A549 (cell line): ENCODE measurements around the gene GAL3ST2. TPM values are rescaled to one million over a fixed set of nuclear protein-coding genes. Genes with fewer than 3 reads are reported as not detected.

Experiments
- ATAC-seq, 2 experiments: fragments of 200-7000 bp in 1 of 2; fragments of >200 bp in 1 of 2; cut with Nextera tagmentation in 1 of 2; cut with Tn5 transposase in 1 of 2; 3 replicates each; pipeline versions ENCODE4 v1.8.0 to v1.9.1; 2018 to 2020; ENCODE audit warnings: mild to moderate bottlenecking in 1 of 2, moderate library complexity in 1 of 2
- CTCF ChIA-PET: fragments of 300-600 bp; sonication (Branson Sonifier 250); formaldehyde crosslinking; extraction: SDS; loops from one replicate; lab custom pipeline; 2021; ENCODE audit warnings: antibody characterized with exemption, inconsistent platforms; lab: Yijun Ruan, JAX
- POLR2A ChIA-PET: fragments of 350-600 bp; formaldehyde crosslinking; extraction: SDS; loops from one replicate; lab custom pipeline; 2021; ENCODE audit warnings: antibody characterized with exemption, inconsistent platforms; lab: Yijun Ruan, JAX
- DNase-seq, 2 experiments: peaks; one replicate each; pipeline versions ENCODE4 v3.0.0 to v3.0.0-alpha.2; 2011 to 2016; ENCODE audit warnings: low read depth in 1 of 2, low spot score in 1 of 2
- FAIRE-seq: peaks from 2 replicates; lab custom pipeline; 2011; peaks lifted over from hg19 to GRCh38; lab: Jason Lieb, UNC
- H3K27ac ChIP-seq, 2 experiments: fragments of >200 bp; sonication (Bioruptor Twin); formaldehyde crosslinking; 3 replicates each; pipeline ENCODE4 v1.5.1; 2016 to 2017
- H3K4me1 ChIP-seq: fragments of >200 bp; sonication (Bioruptor Twin); formaldehyde crosslinking; 3 replicates; pipeline ENCODE4 v1.6.1; 2016
- H3K4me2 ChIP-seq: fragments of >200 bp; sonication (Bioruptor Twin); formaldehyde crosslinking; 3 replicates; pipeline ENCODE4 v1.6.1; 2016
- H3K4me3 ChIP-seq: fragments of >200 bp; sonication (Bioruptor Twin); formaldehyde crosslinking; 3 replicates; pipeline ENCODE4 v1.5.1; 2016
- H3K9me3 ChIP-seq: fragments of >200 bp; sonication (Bioruptor Twin); formaldehyde crosslinking; 3 replicates; pipeline ENCODE4 v1.6.1; 2016
- BHLHE40 ChIP-seq: IDR thresholded peaks from 2 replicates; pipeline ENCODE4 v1.6.1; 2012; ENCODE audit warnings: low read depth, low read length, inconsistent platforms
- CBX2 ChIP-seq: fragments of 200-600 bp; sonication (generic); IDR thresholded peaks from 2 replicates; pipeline ENCODE4 v1.6.1; 2016; ENCODE audit warnings: low read depth, mild to moderate bottlenecking, borderline replicate concordance
- CHD4 ChIP-seq: fragments of 200-600 bp; sonication (generic); IDR thresholded peaks from 2 replicates; pipeline ENCODE4 v1.6.1; 2016; ENCODE audit warnings: antibody characterized with exemption, mild to moderate bottlenecking, borderline replicate concordance
- CTCF ChIP-seq: fragments of >200 bp; sonication (Bioruptor Twin); formaldehyde crosslinking; IDR thresholded peaks from 3 replicates; pipeline ENCODE4 v1.5.1; 2016
- E2F6 ChIP-seq: IDR thresholded peaks from 2 replicates; pipeline ENCODE4 v1.6.1; 2012; ENCODE audit warnings: low read depth, borderline replicate concordance
- FOSL2 ChIP-seq, 2 experiments: fragments of 450-650 bp in 1 of 2; fragments of >200 bp in 1 of 2; sonication (Bioruptor Twin) in 1 of 2; formaldehyde crosslinking; IDR thresholded peaks; 2 replicates each; pipeline versions ENCODE4 v1.5.0 to v1.6.1; 2016 to 2020; ENCODE audit warnings: mild to moderate bottlenecking in 1 of 2, moderate library complexity in 1 of 2
- GATA3 ChIP-seq: IDR thresholded peaks from 2 replicates; pipeline ENCODE4 v1.6.1; 2012; ENCODE audit warnings: borderline replicate concordance
- HEYL ChIP-seq: fragments of 250-450 bp; sonication (Bioruptor Pico); IDR thresholded peaks from 2 replicates; pipeline ENCODE4 v1.8.0; 2021; ENCODE audit warnings: mild to moderate bottlenecking, moderate library complexity
- HOXB5 ChIP-seq: fragments of 250-450 bp; sonication (Bioruptor Pico); IDR thresholded peaks from 2 replicates; pipeline ENCODE4 v1.5.0; 2020; ENCODE audit warnings: mild to moderate bottlenecking, moderate library complexity
- JUN ChIP-seq, 2 experiments: fragments of >200 bp; sonication (Bioruptor Twin); formaldehyde crosslinking; IDR thresholded peaks; 2 replicates in 1 of 2; 3 replicates in 1 of 2; pipeline ENCODE4 v1.6.1; 2016 to 2017
- MAX ChIP-seq: IDR thresholded peaks from 2 replicates; pipeline ENCODE4 v1.6.1; 2012
- MAZ ChIP-seq: fragments of 150-350 bp; IDR thresholded peaks from 2 replicates; pipeline ENCODE4 v1.6.1; 2014; ENCODE audit warnings: antibody characterized with exemption, low read depth, low read length, borderline replicate concordance
- NPAS2 ChIP-seq: fragments of 250-450 bp; sonication (Bioruptor Pico); IDR thresholded peaks from 2 replicates; pipeline ENCODE4 v1.8.0; 2022; ENCODE audit warnings: mild to moderate bottlenecking, moderate library complexity, borderline replicate concordance
- PHF8 ChIP-seq: fragments of 200-600 bp; sonication (generic); IDR thresholded peaks from 2 replicates; pipeline ENCODE4 v1.6.1; 2016; ENCODE audit warnings: low read depth, mild to moderate bottlenecking, antibody characterized with exemption, moderate library complexity, borderline replicate concordance
- POLR2A ChIP-seq: IDR thresholded peaks from 2 replicates; pipeline ENCODE4 v1.6.1; 2012; ENCODE audit warnings: mild to moderate bottlenecking, low read length
- RAD21 ChIP-seq, 2 experiments: fragments of >200 bp in 1 of 2; sonication (Bioruptor Twin) in 1 of 2; formaldehyde crosslinking in 1 of 2; IDR thresholded peaks in 1 of 2; conservative IDR thresholded peaks in 1 of 2; 2 replicates in 1 of 2; 3 replicates in 1 of 2; pipeline ENCODE4 v1.6.1; 2012 to 2018; ENCODE audit warnings: inconsistent platforms in 1 of 2
- TP53 ChIP-seq: fragments of 250-450 bp; sonication (Bioruptor Pico); IDR thresholded peaks from 2 replicates; pipeline ENCODE4 v1.5.0; 2021; ENCODE audit warnings: mild to moderate bottlenecking, moderate library complexity
- USF2 ChIP-seq: fragments of 450-650 bp; IDR thresholded peaks from 2 replicates; pipeline ENCODE4 v1.6.1; 2014; ENCODE audit warnings: antibody characterized with exemption
- WGBS: methylation state at CpG from one replicate; pipeline ENCODE4 v1.1.6; 2017; ENCODE audit errors: missing lambda C conversion rate; 5-methylcytosine and 5-hydroxymethylcytosine counted together
- polyA plus RNA-seq, 4 experiments: library from polyadenylated mRNA; depleted of rRNA in 3 of 4; stranded (reverse); fragments of >200 nt; fragmentation: RNase III in 1 of 4; extraction: RNeasy Plus Mini Kit Qiagen cat#74134 plus additional on column Dnase treatment in 1 of 4; gene quantifications; 2 replicates in 3 of 4; 3 replicates in 1 of 4; pipeline ENCODE4 v1.2.3, GENCODE V29; 2011 to 2017

The GAL3ST2 gene
- polyA plus RNA-seq, 2 of the 4 experiments (the other 2 are of a cell fraction), result 0.61 TPM; not detected in 1

- WGBS, result 5% methylated on average over 10 of the region's 25 CpGs
- ATAC-seq (peak; percentile 35 to 57; a peak in 4 of 6 replicates), FAIRE-seq (no peak), DNase-seq (no peak)
- peak overlapping the region; percentile 89 for H3K4me2 ChIP-seq
- peak overlapping the region; percentile 99 for H3K27ac ChIP-seq
- TF ChIP-seq E2F6 (0 out of 2 replicates have a peak, but pooled peaks have one; percentile 22), NPAS2 (CRISPR knock-in tag) (no peak), CTCF (peak; percentile 31; the same call in 2 of the 3 replicates), JUN (IDR thresholded peaks at IDR 0.05) (0 out of 5 replicates have a peak, but pooled peaks of 1 of the 2 experiments have one; percentile 15)
- H3K4me1 ChIP-seq, result peaks cover 5% of the 10 kb centered on the region; the same call in 1 of the 3 replicates
- POLR2A ChIA-PET, result interaction anchor here (1.2 to 2.4 kb wide), 3 partner anchors 25 to 378 kb away, joined by 3 to 23 read pairs (median 4); partner anchors contain the start of genes FARP2 and ING5
- peak overlapping the region; percentile 97 for H3K4me3 ChIP-seq
- CTCF ChIA-PET, result interaction anchor here (0.7 to 4.3 kb wide), 8 partner anchors 10 to 883 kb away, joined by 3 to 18 read pairs (median 6); partner anchors contain the start of genes HDLBP and SEPTIN2
- no peaks in the 10 kb centered on the region for H3K9me3 ChIP-seq
Observed at GRCh38 chr2:241734208-241734466, 42.5 kb upstream of the GAL3ST2 start.

GRCh38 chr2:241734467-241735208, 42.0 kb upstream of the GAL3ST2 start, which contains the start of gene D2HGDH:
TSS of gene D2HGDH (plus strand) at chr2:241734630. CDS start at chr2:241735225, 595 bp downstream.
- FAIRE-seq, result no peak
- H3K4me2 ChIP-seq, result peak within 1 kb of the TSS; percentile 89
- CTCF ChIA-PET, result interaction anchor here (0.9 to 4.3 kb wide), 6 partner anchors 10 to 883 kb away, joined by 3 to 18 read pairs (median 10); partner anchors contain the start of genes HDLBP and SEPTIN2
- peak; percentile 74 to 83 for ATAC-seq
- TF ChIP-seq HOXB5 (CRISPR knock-in tag) (no peak), POLR2A (peak; percentile 92), GATA3 (0 out of 2 replicates have a peak, but pooled peaks have one; percentile 15), BHLHE40 (peak; percentile 44; the same call in 1 of the 2 replicates), FOSL2 (IDR thresholded peaks at IDR 0.05) (no peak), FOSL2 (CRISPR knock-in tag; IDR thresholded peaks at IDR 0.05) (peak; percentile 21; the same call in 1 of the 2 replicates), CBX2 (no peak), TP53 (CRISPR knock-in tag) (peak; percentile 15; the same call in 1 of the 2 replicates), USF2 (peak; percentile 83), MAZ (no peak), PHF8 (peak; percentile 72), MAX (peak; percentile 41; the same call in 1 of the 2 replicates), JUN (IDR thresholded peaks at IDR 0.05) (peak; percentile 79 to 93; a peak in 4 of 5 replicates), HEYL (CRISPR knock-in tag) (no peak)
- peaks cover 5% of the 10 kb centered on the region; the same call in 1 of the 3 replicates for H3K4me1 ChIP-seq
- no peaks in the 10 kb centered on the region for H3K9me3 ChIP-seq
- DNase-seq, result peak; percentile 63 to 86
- POLR2A ChIA-PET, result interaction anchor here (0.5 to 2.4 kb wide), 4 partner anchors 22 to 379 kb away, joined by 3 to 23 read pairs (median 6); partner anchors contain the start of genes FARP2 and ING5
- peak within 1 kb of the TSS; percentile 99 for H3K27ac ChIP-seq
- H3K4me3 ChIP-seq, result peak within 1 kb of the TSS; percentile 97
- WGBS, result 0% methylated on average over 11 of the region's 98 CpGs

GRCh38 chr2:241736111-241736510, 40.5 kb upstream of the GAL3ST2 start:
- peak overlapping the region; percentile 89; the same call in 2 of the 3 replicates for H3K4me2 ChIP-seq
- no peak for ATAC-seq
- no peak overlapping the region for H3K4me3 ChIP-seq
- 0 out of 2 replicates have a peak, but pooled peaks have one; percentile 4 for TF ChIP-seq CHD4
- no peak for TF ChIP-seq RAD21 (conservative IDR thresholded peaks at IDR 0.05 in 1 of 2, IDR thresholded peaks at IDR 0.05 in 1 of 2)
- no peak overlapping the region for H3K27ac ChIP-seq
- no peak for FAIRE-seq
- 71% methylated on average over 3 of the region's 3 CpGs for WGBS
- H3K9me3 ChIP-seq, result no peaks in the 10 kb centered on the region
- ChIA-PET POLR2A (no interaction called here), CTCF (interaction anchor here (1.0 to 4.3 kb wide), 3 partner anchors 10 to 143 kb away, joined by 3 to 18 read pairs (median 3); no protein-coding TSS in a partner anchor)
- peaks cover 5% of the 10 kb centered on the region; the same call in 1 of the 3 replicates for H3K4me1 ChIP-seq
- DNase-seq, result no peak
